ENCODE results near the gene DRD1.
"Not testable (repeated sequence)": the region's sequence is repeated elsewhere in the genome, so short reads cannot be mapped to it uniquely, and the experiment has no call there.

DRD1 gene

GRCh38 chr5:175467983-175468690 lies 24.2 kb upstream of the DRD1 start:
- DNase-seq (ENCODE audit: low read depth), result no peak

GRCh38 chr5:175466700-175467318 lies 22.8 kb upstream of the DRD1 start:
- no peak for DNase-seq (ENCODE audit: low read depth)

GRCh38 chr5:175465282-175465681 lies 21.3 kb upstream of the DRD1 start:
- no peak for DNase-seq (ENCODE audit: low read depth)

GRCh38 chr5:175464942-175465233 lies 20.9 kb upstream of the DRD1 start:
- no peak for DNase-seq (ENCODE audit: low read depth)

GRCh38 chr5:175464074-175464941 lies 20.3 kb upstream of the DRD1 start:
- DNase-seq (ENCODE audit: low read depth), result peak; percentile 62

DNA sequence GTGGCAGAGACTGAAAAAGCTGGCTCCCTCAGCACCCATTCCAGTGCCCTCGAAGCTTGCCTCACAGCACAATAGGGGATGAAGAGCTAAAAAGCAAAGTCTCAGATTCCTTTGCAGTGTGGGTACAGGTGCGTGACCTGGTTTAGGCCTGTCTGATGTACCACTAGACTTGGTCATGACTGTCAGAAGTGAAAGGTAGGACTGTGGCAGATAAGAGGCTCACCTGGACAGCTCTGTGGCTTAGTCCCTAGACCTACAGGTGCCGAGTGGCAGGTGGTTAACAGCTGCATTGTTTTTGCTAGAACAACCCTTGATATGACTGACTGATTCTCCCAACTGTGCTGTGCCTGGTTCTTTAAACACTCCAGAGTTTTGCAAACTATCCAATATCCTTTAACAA lies 19.7 kb upstream of the DRD1 start:
- DNase-seq (ENCODE audit: low read depth), result no peak

DNA sequence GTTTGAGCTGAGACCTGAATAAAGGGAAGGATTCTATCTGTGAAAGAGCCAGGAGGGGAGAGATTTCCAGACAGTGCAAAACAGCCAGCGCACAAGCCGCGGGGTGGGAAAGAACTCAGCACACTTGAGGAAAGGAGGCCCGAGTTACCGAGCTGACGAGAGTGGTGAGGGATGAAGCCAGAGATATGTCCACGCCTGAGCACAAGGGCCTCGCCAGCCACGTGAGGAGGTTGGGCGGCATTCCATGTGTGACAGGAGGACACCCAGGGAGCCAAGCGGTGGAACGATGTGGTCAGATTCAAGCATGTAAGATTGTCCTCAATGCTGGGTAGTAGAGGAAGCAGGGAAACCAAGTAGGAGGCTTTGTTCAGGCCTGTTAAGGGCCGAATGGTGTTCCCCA lies 17.4 kb upstream of the DRD1 start:
- no peak for DNase-seq (ENCODE audit: low read depth)

DNA sequence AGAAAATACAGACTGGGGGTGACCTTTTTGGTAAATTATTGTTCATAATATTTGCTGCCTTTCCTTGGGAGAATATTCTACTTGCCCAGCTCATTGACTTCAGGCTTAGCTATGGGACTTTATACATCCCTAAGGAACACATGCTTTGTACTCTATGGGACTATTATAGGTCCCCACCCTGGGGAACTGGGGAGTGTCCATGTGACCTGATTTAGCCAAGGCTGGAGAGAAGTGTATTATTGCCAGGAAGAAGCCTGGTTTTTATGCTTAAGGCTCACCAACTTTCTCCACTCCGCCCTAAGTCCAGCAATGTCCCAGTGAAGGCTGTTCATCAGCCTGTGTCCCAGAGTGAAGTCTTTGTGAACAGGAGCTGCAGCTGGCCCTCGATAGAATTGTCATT lies 16.6 kb upstream of the DRD1 start:
- no peak for DNase-seq (ENCODE audit: low read depth)

- no peak for DNase-seq (ENCODE audit: low read depth)
Observed at GRCh38 chr5:175460126-175460525, 16.1 kb upstream of the DRD1 start.

DNA sequence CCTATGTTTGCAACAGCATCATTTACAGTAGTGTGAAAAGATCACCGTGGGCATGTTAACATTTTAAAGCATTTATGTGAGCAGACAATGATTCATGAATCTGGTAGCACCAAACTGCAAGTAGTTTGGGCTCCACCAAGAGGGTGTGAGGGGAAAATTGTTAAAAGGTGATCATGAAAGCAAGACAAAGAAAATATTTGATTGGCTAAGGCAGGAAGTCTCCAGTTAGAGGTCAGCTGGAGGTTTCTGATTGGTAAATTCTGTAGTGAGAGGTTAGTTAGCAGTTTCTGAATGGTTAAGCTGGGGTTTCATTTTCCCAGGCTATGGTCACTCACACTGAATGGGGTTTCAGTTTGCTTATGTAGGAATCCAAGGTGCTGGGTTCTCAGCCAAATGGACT lies 13.5 kb upstream of the DRD1 start:
- no peak for DNase-seq (ENCODE audit: low read depth)

GRCh38 chr5:175456105-175456742 lies 12.2 kb upstream of the DRD1 start:
- no peak for DNase-seq (ENCODE audit: low read depth)

DNA sequence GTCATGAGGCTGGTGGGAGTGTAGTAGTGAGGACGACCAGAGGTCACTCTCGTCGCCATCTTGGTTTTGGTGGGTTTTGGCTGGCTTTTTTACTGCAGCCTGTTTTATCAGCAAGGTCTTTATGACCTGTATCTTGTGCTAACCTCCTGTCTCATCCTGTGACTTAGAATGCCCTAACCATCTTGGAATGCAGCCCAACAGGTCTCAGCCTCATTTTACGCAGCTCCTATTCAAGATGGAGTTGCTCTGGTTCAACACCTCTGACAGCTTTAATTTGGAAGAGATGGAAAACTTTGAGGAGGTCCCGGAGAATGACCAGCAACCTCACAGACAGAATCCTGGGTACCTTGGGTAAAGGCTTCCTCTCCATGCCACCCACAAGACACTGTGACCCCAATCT lies 10.4 kb upstream of the DRD1 start:
- not testable (repeated sequence) for DNase-seq (ENCODE audit: low read depth)

DNA sequence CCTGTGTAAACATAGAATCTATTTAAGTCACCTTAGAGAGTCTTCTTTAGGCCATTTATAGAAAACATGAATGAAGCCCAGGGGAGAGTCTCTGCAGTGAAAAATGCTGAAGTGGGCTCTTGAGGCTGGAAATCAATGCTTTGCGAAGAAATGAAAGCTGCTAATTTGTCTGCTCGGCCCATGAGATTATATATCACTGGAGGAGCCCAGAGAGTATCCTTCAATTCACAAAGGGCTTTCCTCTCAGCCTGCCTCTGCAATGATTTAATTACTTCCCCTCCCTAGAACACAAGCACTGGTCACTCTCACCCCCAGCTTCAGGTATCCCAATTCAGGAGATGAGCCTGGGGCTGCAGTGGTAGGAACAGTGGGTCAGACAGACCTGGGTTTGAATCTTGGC lies 8.2 kb upstream of the DRD1 start:
- DNase-seq (ENCODE audit: low read depth), result no peak

- no peak for DNase-seq (ENCODE audit: low read depth)
Observed at GRCh38 chr5:175448276-175448675, 4.3 kb upstream of the DRD1 start.

DNA sequence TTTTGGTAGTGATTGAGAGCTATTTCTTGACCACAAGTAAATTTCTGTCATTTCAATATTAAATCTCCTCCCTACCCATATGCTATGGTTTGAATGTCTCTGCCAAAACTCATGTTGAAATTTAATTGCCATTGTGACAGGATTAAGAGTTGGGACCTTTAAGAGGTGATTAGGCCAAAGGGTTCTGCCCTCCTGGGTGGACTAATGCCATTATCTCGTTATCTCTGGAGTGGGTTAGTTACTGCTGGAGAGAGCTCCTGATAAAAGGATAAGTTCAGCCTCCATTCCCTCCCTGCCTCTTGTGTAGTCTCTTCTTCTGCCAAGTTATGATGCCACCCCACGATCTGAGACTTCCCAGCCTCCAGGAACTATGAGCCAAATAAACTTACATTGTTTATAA lies 3.6 kb upstream of the DRD1 start:
- DNase-seq (ENCODE audit: low read depth), result no peak

DNA sequence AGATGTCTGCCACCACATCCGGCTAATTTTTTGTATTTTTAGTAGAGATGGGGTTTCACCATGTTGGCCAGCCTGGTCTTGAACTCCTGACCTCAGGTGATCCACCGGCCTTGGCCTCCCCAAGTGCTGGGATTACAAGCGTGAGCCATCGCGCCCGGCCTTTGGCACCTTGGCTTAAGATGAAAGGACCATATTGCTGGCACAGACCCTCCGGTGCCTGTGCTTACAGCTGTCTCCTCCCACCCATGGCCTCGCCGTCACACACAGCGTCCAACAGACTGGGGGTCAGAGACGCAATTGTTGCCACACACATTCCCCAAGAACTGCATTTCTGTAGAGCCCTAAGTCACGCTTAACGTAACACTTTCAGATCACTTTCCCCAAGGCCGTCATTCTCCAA lies 2.4 kb upstream of the DRD1 start:
- not testable (repeated sequence) for DNase-seq (ENCODE audit: low read depth)

DNA sequence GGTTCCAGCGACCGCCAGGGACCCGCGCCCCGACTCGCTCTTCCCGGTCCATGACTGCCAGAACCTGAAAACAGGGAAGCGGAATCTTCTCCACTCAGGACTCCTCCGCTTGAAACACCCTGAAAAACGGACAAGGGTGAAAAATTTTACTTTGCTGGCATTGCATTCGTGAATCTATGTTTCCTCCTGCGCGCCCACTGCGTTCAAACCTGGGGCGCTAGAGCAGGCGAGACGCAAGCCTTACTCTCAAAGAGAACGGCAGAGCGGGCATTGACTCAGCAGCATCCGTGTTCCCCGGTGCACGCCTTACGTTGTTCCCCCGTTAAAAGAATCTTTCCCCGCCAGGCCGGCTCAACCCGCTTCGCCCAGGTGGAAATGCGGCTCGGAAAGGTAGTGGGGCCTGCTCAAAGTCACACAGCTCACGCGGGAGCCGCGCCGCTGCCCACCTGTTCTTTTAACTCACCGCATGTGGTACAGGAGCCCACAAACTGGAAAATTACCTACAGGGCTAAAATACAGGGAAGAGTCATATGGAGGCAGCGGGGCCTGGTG lies 999 bp upstream of the DRD1 start:
- no peak for DNase-seq (ENCODE audit: low read depth)

GRCh38 chr5:175443514-175444059 lies 395 bp downstream of the DRD1 start:
- no peak for DNase-seq (ENCODE audit: low read depth)

DNA sequence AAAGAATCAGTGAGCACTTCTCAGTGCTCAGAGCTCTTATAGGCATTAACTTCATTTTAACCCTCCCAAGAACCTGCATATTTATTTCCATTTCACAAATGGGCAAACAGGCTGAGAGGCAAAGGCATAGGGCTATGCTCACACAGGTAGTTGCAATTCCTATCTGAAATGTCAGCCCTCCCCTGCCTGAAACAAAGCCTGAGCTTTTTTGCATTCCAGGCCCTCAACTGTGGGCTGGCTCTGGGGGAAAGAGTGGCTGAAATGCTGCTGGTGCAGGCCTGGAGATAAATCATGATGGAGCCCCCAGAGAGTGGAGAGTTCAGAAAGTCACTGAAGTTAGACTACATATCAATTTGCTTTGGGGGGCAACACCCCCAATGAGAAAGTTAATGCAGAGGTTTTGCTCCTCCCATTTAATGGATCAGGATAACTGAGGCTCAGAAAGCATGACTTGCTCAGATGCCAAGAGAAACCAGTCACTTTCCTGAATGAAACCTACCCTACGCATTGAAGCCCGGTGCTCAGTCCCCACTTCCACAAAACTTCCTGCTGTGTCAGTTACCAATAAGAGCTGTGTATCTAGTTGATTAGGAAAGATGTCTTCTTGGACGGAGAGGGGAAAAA lies 5.6 kb downstream of the DRD1 start:
- DNase-seq (ENCODE audit: low read depth), result no peak

DNA sequence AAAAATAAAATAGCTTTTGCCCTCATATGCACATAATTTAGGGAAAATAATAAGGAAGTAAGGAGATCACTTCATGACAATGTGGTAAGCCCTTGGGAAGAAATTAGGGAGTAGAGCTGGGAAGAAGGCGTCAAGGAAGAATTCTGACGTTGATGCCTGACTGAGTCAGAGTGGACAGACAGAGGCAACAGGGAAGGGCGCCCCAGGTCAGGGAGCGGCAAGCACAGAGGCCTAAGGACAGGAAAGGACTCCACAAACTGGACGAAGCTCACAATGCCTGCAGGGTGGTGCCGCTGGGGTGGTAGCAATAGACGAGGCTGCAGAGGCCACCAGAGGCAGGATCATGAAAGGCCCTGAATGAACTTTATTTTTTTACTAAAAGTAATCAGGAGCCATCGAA lies 7.6 kb downstream of the DRD1 start:
- no peak for DNase-seq (ENCODE audit: low read depth)

DNA sequence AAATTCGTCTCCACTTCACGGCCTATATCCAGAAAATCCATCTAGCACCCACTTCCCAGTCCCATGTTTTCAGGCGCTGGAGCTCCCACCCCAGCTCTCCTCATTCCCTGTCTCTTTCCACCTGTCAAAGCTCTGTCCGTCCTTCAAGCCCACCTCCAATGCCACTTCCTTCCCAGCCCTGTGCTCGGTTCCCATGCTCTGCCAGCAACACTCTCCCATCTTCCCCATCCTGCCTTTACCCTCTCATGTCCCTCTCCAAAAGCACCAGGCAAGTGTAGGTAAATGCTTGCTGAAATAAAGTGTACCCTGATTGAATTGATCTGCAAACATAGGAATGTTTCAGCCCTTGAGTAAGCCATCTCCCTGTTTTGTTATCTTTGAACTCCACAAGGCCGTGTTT lies 9.2 kb downstream of the DRD1 start:
- no peak for DNase-seq (ENCODE audit: low read depth)

GRCh38 chr5:175427762-175428161 lies 16.2 kb downstream of the DRD1 start:
- DNase-seq (ENCODE audit: low read depth), result no peak

All from activated T-cell treated with anti-CD3 and anti-CD28 coated beads for 48 hours (primary cell).